ENCODE results near the gene PSMB11.
"Not testable (repeated sequence)": the region's sequence is repeated elsewhere in the genome, so short reads cannot be mapped to it uniquely, and the experiment has no call there.

The PSMB11 gene

GRCh38 chr14:23005451-23006187, 36.4 kb upstream of the PSMB11 start:
- Histone ChIP-seq H3K36me3 (ENCODE audit: control insufficient read depth, insufficient read depth, low read length) (no peaks in the 10 kb centered on the region), H3K4me1 (ENCODE audit: control insufficient read depth, insufficient read depth, low read length) (peaks cover 15% of the 10 kb centered on the region), H3K9ac (ENCODE audit: low read length) (no peak overlapping the region), H3K9me3 (ENCODE audit: control insufficient read depth, insufficient read depth, low read depth, low read length) (no peaks in the 10 kb centered on the region), H3K27ac (ENCODE audit: low read depth, low read length) (no peak overlapping the region), H3K4me3 (ENCODE audit: low read depth, low read length) (peak overlapping the region; percentile 76; the same call in 1 of the 2 replicates), H3K27me3 (ENCODE audit: control insufficient read depth, insufficient read depth, low read length) (no peaks in the 10 kb centered on the region)

- Histone ChIP-seq H3K9me3 (ENCODE audit: control insufficient read depth, insufficient read depth, low read depth, low read length) (no peaks in the 10 kb centered on the region), H3K27me3 (ENCODE audit: control insufficient read depth, insufficient read depth, low read length) (no peaks in the 10 kb centered on the region), H3K36me3 (ENCODE audit: control insufficient read depth, insufficient read depth, low read length) (no peaks in the 10 kb centered on the region), H3K27ac (ENCODE audit: low read depth, low read length) (peak overlapping the region; percentile 92; the same call in 1 of the 2 replicates), H3K9ac (ENCODE audit: low read length) (peak overlapping the region; percentile 93), H3K4me3 (ENCODE audit: low read depth, low read length) (peak overlapping the region; percentile 76), H3K4me1 (ENCODE audit: control insufficient read depth, insufficient read depth, low read length) (peaks cover 15% of the 10 kb centered on the region)
Observed at GRCh38 chr14:23006188-23006534, 35.9 kb upstream of the PSMB11 start.

- Histone ChIP-seq H3K27ac (ENCODE audit: low read depth, low read length) (peak overlapping the region; percentile 92), H3K27me3 (ENCODE audit: control insufficient read depth, insufficient read depth, low read length) (no peaks in the 10 kb centered on the region), H3K9me3 (ENCODE audit: control insufficient read depth, insufficient read depth, low read depth, low read length) (no peaks in the 10 kb centered on the region), H3K4me3 (ENCODE audit: low read depth, low read length) (peak overlapping the region; percentile 76), H3K9ac (ENCODE audit: low read length) (peak overlapping the region; percentile 93), H3K36me3 (ENCODE audit: control insufficient read depth, insufficient read depth, low read length) (no peaks in the 10 kb centered on the region), H3K4me1 (ENCODE audit: control insufficient read depth, insufficient read depth, low read length) (peaks cover 15% of the 10 kb centered on the region)
Observed at GRCh38 chr14:23006544-23007419, 35.2 kb upstream of the PSMB11 start.

- Histone ChIP-seq H3K4me1 (ENCODE audit: control insufficient read depth, insufficient read depth, low read length) (peaks cover 15% of the 10 kb centered on the region), H3K4me3 (ENCODE audit: low read depth, low read length) (no peak overlapping the region), H3K9me3 (ENCODE audit: control insufficient read depth, insufficient read depth, low read depth, low read length) (no peaks in the 10 kb centered on the region), H3K36me3 (ENCODE audit: control insufficient read depth, insufficient read depth, low read length) (no peaks in the 10 kb centered on the region), H3K27me3 (ENCODE audit: control insufficient read depth, insufficient read depth, low read length) (no peaks in the 10 kb centered on the region), H3K27ac (ENCODE audit: low read depth, low read length) (no peak overlapping the region), H3K9ac (ENCODE audit: low read length) (no peak overlapping the region)
Observed at GRCh38 chr14:23008831-23009230, 33.2 kb upstream of the PSMB11 start.

- Histone ChIP-seq H3K27me3 (ENCODE audit: control insufficient read depth, insufficient read depth, low read length) (no peaks in the 10 kb centered on the region), H3K27ac (ENCODE audit: low read depth, low read length) (no peak overlapping the region), H3K4me3 (ENCODE audit: low read depth, low read length) (peak overlapping the region; percentile 58), H3K9ac (ENCODE audit: low read length) (no peak overlapping the region), H3K4me1 (ENCODE audit: control insufficient read depth, insufficient read depth, low read length) (peaks cover 15% of the 10 kb centered on the region), H3K36me3 (ENCODE audit: control insufficient read depth, insufficient read depth, low read length) (no peaks in the 10 kb centered on the region), H3K9me3 (ENCODE audit: control insufficient read depth, insufficient read depth, low read depth, low read length) (no peaks in the 10 kb centered on the region)
Observed at GRCh38 chr14:23009483-23009938, 32.5 kb upstream of the PSMB11 start.

GRCh38 chr14:23009939-23010726, 31.9 kb upstream of the PSMB11 start, which contains the start of gene C14orf93:
TSS of gene C14orf93 (minus strand) at chr14:23010143. CDS start at chr14:22999023, 11,120 bp downstream.
- H3K36me3 ChIP-seq (ENCODE audit: control insufficient read depth, insufficient read depth, low read length) = no peaks in the 10 kb centered on the region
- no peaks in the 10 kb centered on the region for H3K9me3 ChIP-seq (ENCODE audit: control insufficient read depth, insufficient read depth, low read depth, low read length)
- H3K4me3 ChIP-seq (ENCODE audit: low read depth, low read length) = peak within 1 kb of the TSS; percentile 58
- H3K9ac ChIP-seq (ENCODE audit: low read length) = peak within 1 kb of the TSS; percentile 62
- no peaks in the 10 kb centered on the region for H3K27me3 ChIP-seq (ENCODE audit: control insufficient read depth, insufficient read depth, low read length)
- peaks cover 15% of the 10 kb centered on the region for H3K4me1 ChIP-seq (ENCODE audit: control insufficient read depth, insufficient read depth, low read length)
- no peak within 1 kb of the TSS for H3K27ac ChIP-seq (ENCODE audit: low read depth, low read length)

GRCh38 chr14:23013054-23013748, 28.8 kb upstream of the PSMB11 start:
- peaks cover 4% of the 10 kb centered on the region for H3K4me1 ChIP-seq (ENCODE audit: control insufficient read depth, insufficient read depth, low read length)
- no peaks in the 10 kb centered on the region for H3K27me3 ChIP-seq (ENCODE audit: control insufficient read depth, insufficient read depth, low read length)
- no peak overlapping the region for H3K9ac ChIP-seq (ENCODE audit: low read length)
- H3K27ac ChIP-seq (ENCODE audit: low read depth, low read length) = no peak overlapping the region
- no peaks in the 10 kb centered on the region for H3K9me3 ChIP-seq (ENCODE audit: control insufficient read depth, insufficient read depth, low read depth, low read length)
- H3K36me3 ChIP-seq (ENCODE audit: control insufficient read depth, insufficient read depth, low read length) = no peaks in the 10 kb centered on the region
- H3K4me3 ChIP-seq (ENCODE audit: low read depth, low read length) = no peak overlapping the region

- not testable (repeated sequence) for H3K36me3 ChIP-seq (ENCODE audit: control insufficient read depth, insufficient read depth, low read length); H3K27ac ChIP-seq (ENCODE audit: low read depth, low read length); H3K9ac ChIP-seq (ENCODE audit: low read length)
Observed at GRCh38 chr14:23013749-23014054, 28.3 kb upstream of the PSMB11 start.

GRCh38 chr14:23015618-23016017, 26.4 kb upstream of the PSMB11 start:
- no peaks in the 10 kb centered on the region for H3K27me3 ChIP-seq (ENCODE audit: control insufficient read depth, insufficient read depth, low read length)
- no peaks in the 10 kb centered on the region for H3K4me1 ChIP-seq (ENCODE audit: control insufficient read depth, insufficient read depth, low read length)
- H3K36me3 ChIP-seq (ENCODE audit: control insufficient read depth, insufficient read depth, low read length) = no peaks in the 10 kb centered on the region
- no peak overlapping the region for H3K27ac ChIP-seq (ENCODE audit: low read depth, low read length)
- H3K9me3 ChIP-seq (ENCODE audit: control insufficient read depth, insufficient read depth, low read depth, low read length) = no peaks in the 10 kb centered on the region
- no peak overlapping the region for H3K9ac ChIP-seq (ENCODE audit: low read length)
- H3K4me3 ChIP-seq (ENCODE audit: low read depth, low read length) = no peak overlapping the region

More at GRCh38 chr14:23013749-23014054, 28.3 kb upstream of the PSMB11 start:
- H3K4me3 ChIP-seq (ENCODE audit: low read depth, low read length); H3K27me3 ChIP-seq (ENCODE audit: control insufficient read depth, insufficient read depth, low read length); H3K4me1 ChIP-seq (ENCODE audit: control insufficient read depth, insufficient read depth, low read length); H3K9me3 ChIP-seq (ENCODE audit: control insufficient read depth, insufficient read depth, low read depth, low read length): not testable (repeated sequence)

- Histone ChIP-seq H3K4me1 (ENCODE audit: control insufficient read depth, insufficient read depth, low read length) (peaks cover 3% of the 10 kb centered on the region; the same call in 1 of the 2 replicates), H3K27me3 (ENCODE audit: control insufficient read depth, insufficient read depth, low read length) (no peaks in the 10 kb centered on the region), H3K4me3 (ENCODE audit: low read depth, low read length) (no peak overlapping the region), H3K36me3 (ENCODE audit: control insufficient read depth, insufficient read depth, low read length) (0 out of 2 replicates have a peak, but pooled peaks cover 2% of the 10 kb centered on the region), H3K9me3 (ENCODE audit: control insufficient read depth, insufficient read depth, low read depth, low read length) (no peaks in the 10 kb centered on the region), H3K9ac (ENCODE audit: low read length) (no peak overlapping the region), H3K27ac (ENCODE audit: low read depth, low read length) (no peak overlapping the region)
Observed at GRCh38 chr14:23017091-23017490, 24.9 kb upstream of the PSMB11 start.
